DND-41 (cell line): ENCODE data around the gene RFX5.

ENCODE experiments used
- CTCF ChIP-seq: IDR thresholded peaks from 2 replicates; pipeline ENCODE4 v1.5.1; 2012; ENCODE audit warnings: borderline replicate concordance, low read length, moderate library complexity, mild to moderate bottlenecking; ENCODE audit not compliant: poor library complexity, severe bottlenecking; ENCODE audit errors: extremely low read depth
- EZH2 ChIP-seq: IDR thresholded peaks from 3 replicates; pipeline ENCODE4 v1.6.1; 2012; ENCODE audit warnings: borderline replicate concordance, low read depth, mild to moderate bottlenecking, moderate library complexity, low read length, inconsistent platforms; ENCODE audit not compliant: severe bottlenecking

DNA sequence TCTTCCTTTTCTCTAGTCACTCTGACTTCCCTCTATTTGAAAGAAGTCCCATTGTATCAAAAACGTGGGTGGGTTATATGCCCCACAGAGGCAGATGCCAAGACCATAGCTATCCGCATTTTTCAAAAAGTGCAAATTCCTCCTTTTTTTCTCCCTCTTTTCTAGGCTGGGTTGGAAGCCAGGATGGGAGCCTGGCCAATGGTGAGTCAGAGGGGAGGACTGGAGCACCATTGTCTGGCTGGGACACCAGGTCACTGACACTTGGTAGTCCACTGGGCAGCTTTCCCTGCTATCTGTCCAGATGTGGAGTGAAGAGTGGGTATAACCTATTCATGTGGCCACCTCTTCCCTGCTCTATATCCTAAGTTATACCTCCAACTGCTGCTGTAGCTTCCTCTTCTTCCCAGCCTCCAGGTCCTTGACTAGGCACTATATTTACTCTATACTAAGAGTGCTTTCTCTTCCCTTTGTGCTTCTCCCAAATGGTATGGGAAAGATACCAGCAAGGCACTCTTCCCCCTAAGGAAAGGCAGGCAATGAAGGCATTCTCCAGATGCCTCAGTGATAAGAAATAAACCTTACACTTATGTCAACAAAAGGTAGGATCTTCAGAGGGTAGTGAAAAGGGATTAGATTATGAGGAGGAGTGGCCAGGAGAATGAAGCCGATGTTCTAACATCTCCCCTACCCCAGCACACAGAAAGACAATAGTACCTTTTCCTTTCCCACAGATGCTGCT is 32.7 kb downstream of the RFX5 start:
- TF ChIP-seq EZH2 (no peak), CTCF (no peak)
